H1 (cell line): ENCODE results near the gene HNRNPAB. TPM values are rescaled to one million over a fixed set of nuclear protein-coding genes. Genes with fewer than 3 reads are reported as not detected.

ENCODE experiments used
- CBX8 ChIP-seq: fragments of 300-800, 300-1000 bp; sonication (generic); IDR thresholded peaks from 2 replicates; pipeline ENCODE4 v1.7.1; 2016; ENCODE audit warnings: low read depth, low read length, borderline replicate concordance
- EP300 ChIP-seq, 2 experiments: IDR thresholded peaks; 1 replicate in 1 of 2; 2 replicates in 1 of 2; pipeline ENCODE4 v1.6.1; 2011 to 2012; ENCODE audit warnings: low read depth in 2 of 2, low read length in 2 of 2, mild to moderate bottlenecking in 2 of 2, borderline replicate concordance in 1 of 2, inconsistent platforms in 1 of 2, moderate library complexity in 1 of 2
- NRF1 ChIP-seq: IDR thresholded peaks from 2 replicates; pipeline ENCODE4 v1.6.1; 2011; ENCODE audit warnings: mild to moderate bottlenecking, low read depth, low read length, improper control_type of control experiment
- polyA plus RNA-seq, 7 experiments: library from polyadenylated mRNA; depleted of rRNA in 3 of 7; stranded (reverse) in 5 of 7; unstranded in 2 of 7; fragments of >200 nt in 5 of 7; fragments of 200-250 nt in 2 of 7; gene quantifications; 1 replicate in 5 of 7; 2 replicates in 1 of 7; 4 replicates in 1 of 7; pipeline versions ENCODE4 v1.2.1 to v1.2.3, GENCODE V29; 2011 to 2013; ENCODE audit warnings: missing spikeins in 2 of 7, mixed read lengths in 2 of 7
- total RNA-seq: library from RNA; stranded (reverse); fragmentation: NEBNext Ultra II Directional; extraction: Animal tissue kit (Norgen Biotek cat#: 25700); gene quantifications from 2 replicates; pipeline ENCODE4 v1.2.1, GENCODE V29; 2021

The HNRNPAB gene
- total and polyA plus RNA-seq, 2 of the 8 experiments (the other 6 are each of a cell fraction or from before 2014, with no cell fraction given): 373 to 563 TPM

- TF ChIP-seq NRF1: no peak
- no peak for TF ChIP-seq CBX8
- TF ChIP-seq EP300 (IDR thresholded peaks at IDR 0.05; ENCODE audit: borderline replicate concordance in 1 of 2, low read depth in 2 of 2, low read length in 2 of 2): no peak
Observed at GRCh38 chr5:178201927-178202235, 2.5 kb upstream of the HNRNPAB start (continued).
